ENCODE measurements around the gene SMIM38.
"Not testable (repeated sequence)": the region's sequence is repeated elsewhere in the genome, so short reads cannot be mapped to it uniquely, and the experiment has no call there.

SMIM38 gene

DNA sequence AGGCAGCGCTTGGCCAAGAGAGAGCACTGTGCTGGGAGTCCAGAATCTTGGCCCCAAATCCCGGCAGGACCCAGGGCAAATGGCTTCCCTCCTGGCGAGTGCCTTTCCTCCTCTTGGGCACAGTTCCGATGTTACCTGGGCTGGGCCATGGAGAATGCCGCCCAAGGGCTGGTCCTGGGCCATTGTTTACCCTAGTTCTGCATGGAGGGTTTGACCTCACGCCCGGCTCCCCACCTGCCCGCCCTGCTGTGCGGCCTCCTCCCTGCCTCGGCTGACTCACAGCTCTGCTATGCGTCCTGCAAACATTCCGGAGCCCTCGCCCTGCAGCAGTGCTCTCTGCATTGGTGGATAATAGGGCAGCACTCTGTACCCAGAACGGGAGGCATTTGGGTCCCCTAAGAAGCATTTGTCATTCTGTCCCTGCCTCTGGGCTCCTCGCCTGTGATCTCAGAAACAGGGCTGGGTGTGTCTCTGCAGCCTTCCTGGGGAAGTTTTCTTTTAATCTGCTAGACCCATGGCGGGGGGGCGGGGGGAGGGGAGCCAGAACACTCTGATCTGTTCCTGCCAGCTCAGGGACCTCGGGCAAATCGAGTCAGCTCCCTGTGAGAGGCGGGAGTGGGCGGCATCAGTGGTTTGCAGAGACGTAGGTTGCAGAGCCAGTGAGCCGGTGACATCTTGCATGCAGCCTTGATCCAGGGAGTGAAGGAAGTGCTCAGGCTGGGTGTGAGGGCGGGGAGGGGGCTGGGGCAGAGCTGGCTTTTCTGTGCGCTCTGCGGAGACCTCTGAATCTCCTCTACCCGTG is 32.9 kb upstream of the SMIM38 start:
- peak; percentile 81 for DNase-seq

GRCh38 chr11:69123593-69124545 is 31.9 kb upstream of the SMIM38 start:
- peak; percentile 27 for DNase-seq

- DNase-seq: no peak
Measured at GRCh38 chr11:69125861-69126260, 29.9 kb upstream of the SMIM38 start.

GRCh38 chr11:69126286-69126685 is 29.4 kb upstream of the SMIM38 start:
- no peak for DNase-seq

GRCh38 chr11:69127081-69127850 is 28.5 kb upstream of the SMIM38 start:
- DNase-seq: no peak

- DNase-seq: no peak
Measured at GRCh38 chr11:69127884-69128283, 27.9 kb upstream of the SMIM38 start.

DNA sequence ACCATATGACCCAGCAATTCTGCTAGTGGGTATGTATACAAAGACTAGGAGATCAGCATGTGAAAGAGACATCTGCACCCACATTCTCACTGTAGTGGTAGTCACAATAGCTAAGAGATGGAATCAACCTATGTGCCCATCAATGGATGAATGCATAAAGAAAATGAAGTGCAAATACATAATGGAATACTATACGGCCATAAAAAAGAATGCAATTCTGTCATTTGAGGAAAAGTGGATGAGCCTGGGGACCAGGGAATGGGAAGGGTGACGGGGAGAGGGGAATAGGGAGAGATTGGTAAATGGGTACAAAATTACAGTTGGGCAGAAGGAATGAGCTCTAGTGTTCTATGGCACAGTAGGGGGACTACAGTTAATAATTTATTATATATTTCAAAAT is 26.7 kb upstream of the SMIM38 start:
- no peak for DNase-seq

- no peak for DNase-seq
Measured at GRCh38 chr11:69129647-69130046, 26.1 kb upstream of the SMIM38 start.

- DNase-seq: no peak
Measured at GRCh38 chr11:69130654-69131053, 25.1 kb upstream of the SMIM38 start.

DNA sequence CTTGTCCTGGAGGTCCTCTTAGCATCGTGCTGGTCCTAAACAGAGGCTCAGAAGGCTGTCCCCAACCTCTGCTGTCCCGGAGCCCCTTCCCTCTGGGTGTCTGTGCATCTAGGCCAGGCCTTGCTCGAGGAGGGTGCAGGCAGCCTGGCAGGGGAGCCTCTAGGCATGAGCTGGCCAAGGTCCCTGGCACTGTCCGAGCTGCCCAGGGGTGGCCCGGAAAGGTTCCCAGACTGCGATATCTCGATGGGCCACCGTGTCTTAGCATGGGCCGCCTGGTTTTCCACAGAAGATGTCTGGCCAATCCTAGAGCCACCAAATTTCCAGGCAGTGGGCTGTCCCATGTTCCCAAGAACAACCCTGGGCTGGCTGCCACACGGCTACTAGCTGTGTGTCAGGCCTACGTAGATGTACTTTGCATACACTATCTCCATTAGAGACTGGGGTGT is 24.6 kb upstream of the SMIM38 start:
- DNase-seq: no peak

DNA sequence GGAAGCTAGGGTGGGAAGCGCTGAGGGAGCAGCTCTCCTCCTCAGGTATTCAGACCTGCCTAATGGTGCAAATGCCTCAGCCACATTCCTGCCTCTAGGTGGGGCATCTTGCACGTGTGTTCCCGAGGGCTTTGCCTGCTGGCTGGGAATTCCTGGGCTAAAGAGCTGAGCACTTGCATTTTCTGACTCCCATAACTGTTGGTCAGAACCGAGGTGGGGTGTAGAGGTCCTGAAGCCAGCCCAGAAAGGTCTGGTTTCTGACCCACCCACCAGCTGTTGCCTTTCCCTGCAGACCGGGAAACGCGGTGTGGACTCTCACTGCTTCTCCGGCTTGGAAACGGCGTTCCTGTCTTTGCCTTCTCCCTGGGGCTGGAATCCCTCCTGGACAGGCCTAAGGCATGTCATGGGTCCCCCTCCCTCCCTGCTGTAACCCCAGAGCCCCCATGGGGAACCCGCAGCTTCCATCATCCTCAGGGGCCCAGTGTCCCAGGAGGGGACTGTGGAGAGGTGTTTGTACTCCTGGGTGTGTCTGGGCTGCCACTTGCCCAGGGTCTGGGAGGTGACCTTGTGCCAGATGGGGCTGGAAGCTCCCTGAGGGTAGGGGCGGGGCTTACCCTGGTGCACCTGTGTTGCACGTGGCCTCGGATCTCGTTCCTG is 24.0 kb upstream of the SMIM38 start:
- DNase-seq: no peak

DNA sequence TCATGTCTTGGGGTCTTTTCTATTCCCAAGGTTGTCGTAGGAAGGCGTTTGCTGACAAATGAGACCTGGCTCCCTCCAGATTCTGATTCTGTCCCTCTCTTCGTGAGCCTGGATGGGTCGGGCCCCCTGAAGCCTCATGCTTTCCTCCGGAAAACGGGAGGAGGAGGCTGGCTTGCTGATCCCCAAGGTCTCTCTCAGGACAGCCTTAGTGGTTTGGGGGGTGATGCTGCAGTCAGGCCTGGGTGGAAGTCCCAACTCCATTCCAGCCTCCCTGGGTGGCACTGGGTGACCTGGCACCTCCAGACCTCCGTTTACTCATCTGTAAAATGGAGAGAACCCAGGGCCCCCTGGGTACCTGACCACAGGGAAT is 23.4 kb upstream of the SMIM38 start:
- DNase-seq: no peak

GRCh38 chr11:69133251-69133650 is 22.5 kb upstream of the SMIM38 start:
- DNase-seq: no peak

- DNase-seq: not testable (repeated sequence)
Measured at GRCh38 chr11:69134182-69134581, 21.6 kb upstream of the SMIM38 start.

GRCh38 chr11:69134957-69135356 is 20.8 kb upstream of the SMIM38 start:
- DNase-seq: no peak

DNA sequence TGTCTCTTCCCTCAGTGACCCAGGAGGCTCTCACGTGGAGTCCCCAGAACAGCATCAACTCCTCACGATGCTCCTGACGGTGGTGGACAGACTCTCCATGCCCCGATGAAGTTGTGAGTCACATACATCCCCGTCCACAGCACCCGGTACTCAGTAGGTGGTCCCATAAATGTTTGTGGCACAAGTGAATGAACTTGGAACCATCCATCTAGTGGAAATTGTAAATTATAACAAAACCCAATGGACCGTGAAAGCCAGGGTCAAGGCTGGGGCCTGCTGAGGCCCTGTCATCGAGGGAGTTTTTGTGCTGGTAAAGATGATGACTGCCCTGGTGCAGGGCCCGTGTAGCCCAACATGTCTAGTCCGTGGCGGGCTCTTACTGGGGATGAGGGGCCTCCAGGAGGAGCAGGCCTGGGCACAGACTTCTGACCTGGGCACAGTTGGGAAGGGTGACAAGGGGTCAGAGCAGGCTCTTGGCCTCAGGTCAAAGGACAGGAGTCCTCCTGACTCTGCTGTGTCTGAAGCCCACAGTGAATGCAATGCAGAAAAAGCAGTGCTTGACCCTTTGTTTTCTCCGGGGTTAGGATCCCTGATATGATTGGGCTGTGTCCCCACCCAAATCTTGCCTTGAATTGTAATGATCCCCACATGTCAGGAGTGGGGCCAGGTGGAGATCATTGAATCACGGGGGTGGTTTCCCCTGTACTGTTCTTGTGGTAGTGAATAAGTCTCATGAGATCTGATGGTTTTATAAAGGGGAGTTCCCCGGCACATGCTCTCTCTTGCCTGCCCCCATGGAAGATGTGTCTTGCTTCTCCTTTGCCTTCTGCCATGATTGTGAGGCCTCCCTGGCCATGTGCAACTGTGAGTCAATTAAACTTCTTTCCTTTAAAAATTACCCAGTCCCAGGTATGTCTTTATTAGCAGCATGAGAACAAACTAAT is 20.0 kb upstream of the SMIM38 start:
- no peak for DNase-seq

GRCh38 chr11:69136471-69136870 is 19.3 kb upstream of the SMIM38 start:
- DNase-seq: no peak

DNA sequence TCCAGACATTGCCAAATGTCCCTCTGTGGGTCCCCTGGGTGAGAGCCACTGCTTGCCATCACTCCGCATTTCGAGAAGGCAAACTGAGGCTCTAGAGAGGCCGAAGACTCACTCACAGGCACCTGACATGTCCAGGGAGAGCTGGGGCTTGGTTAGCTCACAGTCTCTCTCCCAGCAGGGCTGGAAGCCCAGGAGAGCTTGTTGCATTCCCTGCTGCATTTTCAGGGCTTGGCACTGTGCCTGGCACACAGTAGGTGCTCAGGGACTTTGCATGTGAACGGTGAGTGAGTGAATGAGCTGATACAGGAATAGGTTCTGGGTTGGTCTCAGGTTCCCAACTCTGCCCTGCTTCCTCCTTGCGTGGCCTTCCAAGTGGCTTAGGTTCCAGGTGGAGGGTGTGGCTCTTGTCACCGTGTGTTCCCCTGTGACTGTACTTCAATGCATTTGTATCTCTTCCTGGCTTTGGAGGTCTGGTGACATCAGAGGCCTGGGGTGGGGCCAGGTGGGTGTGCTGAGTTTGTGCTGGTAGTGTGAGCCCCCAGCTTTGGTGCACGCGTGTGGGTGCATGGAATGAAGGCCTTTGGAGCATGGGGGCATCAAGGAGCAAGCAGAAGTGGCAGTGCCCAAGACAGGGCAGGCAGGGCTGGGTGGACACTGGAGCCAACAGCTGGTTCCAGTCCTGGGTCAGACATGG is 18.4 kb upstream of the SMIM38 start:
- no peak for DNase-seq

- DNase-seq: no peak
Measured at GRCh38 chr11:69138265-69138664, 17.5 kb upstream of the SMIM38 start.

DNA sequence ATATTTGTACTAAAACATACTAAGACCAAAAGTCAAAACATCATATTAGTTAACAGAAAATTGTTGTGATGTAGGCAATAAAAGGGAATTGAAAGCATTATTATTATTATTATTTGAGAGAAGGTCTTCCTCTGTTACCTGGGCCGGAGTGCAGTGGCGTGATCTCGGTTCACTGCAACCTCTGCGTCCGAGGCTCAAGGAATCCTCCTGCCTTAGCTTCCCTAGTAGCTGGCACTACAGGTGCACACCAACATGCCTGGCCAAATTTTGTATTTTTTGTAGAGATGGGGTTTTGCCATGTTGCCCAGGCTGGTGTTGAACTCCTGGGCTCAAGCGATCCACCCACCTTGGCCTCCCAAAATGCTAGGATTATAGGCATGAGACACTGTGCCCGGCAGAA is 15.6 kb upstream of the SMIM38 start:
- DNase-seq: not testable (repeated sequence)

DNA sequence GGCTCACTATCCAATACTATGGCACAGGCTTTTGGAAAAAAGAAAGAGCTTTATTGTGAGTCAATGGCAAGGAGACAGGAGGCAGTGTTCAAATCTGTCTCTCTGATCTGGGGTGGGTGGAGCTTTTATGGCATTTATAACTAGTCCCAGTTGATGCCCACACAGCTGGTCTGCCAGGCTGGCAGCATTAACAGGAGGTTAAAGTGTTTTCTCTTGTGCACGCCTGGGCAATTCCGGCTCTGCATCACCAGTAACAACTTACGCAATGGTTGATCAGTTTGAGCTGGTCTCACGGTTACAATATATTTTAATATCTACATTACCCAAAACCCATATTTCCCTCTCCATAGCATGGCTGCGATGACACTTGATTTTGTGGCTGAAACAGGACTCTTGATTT is 15.1 kb upstream of the SMIM38 start:
- DNase-seq: no peak
